Adrenal gland (tissue), 12 donors: ENCODE results near the gene SCN10A. TPM values are rescaled to one million over a fixed set of nuclear protein-coding genes. Genes with fewer than 3 reads are reported as not detected.

ENCODE experiments used
- DNase-seq, 7 donors: peaks; one replicate each; pipeline ENCODE4 v3.0.0-alpha.2; 2019 to 2020
- H3K27ac ChIP-seq, 5 donors: fragments of 200-600 bp; sonication (generic) in 4 of 5; 1 replicate in 3 of 5; 2 replicates in 2 of 5; pipeline versions ENCODE4 v1.5.1 to v1.8.0; 2016 to 2020; ENCODE audit warnings: mild to moderate bottlenecking in 1 of 5
- H3K27me3 ChIP-seq: fragments of 200-600 bp; 2 replicates; pipeline ENCODE4 v1.8.0; 2021
- H3K36me3 ChIP-seq, 2 donors: fragments of 200-600 bp; replicated peaks in 1 of 2; 1 replicate in 1 of 2; 2 replicates in 1 of 2; pipeline versions ENCODE4 v1.5.1 to v1.8.0; 2018 to 2022
- H3K4me1 ChIP-seq, 2 donors: fragments of 200-600 bp; replicated peaks in 1 of 2; 1 replicate in 1 of 2; 2 replicates in 1 of 2; pipeline versions ENCODE4 v1.5.1 to v1.8.0; 2018 to 2021
- H3K4me3 ChIP-seq, 4 donors: fragments of 200-600 bp; sonication (generic) in 3 of 4; one replicate each; pipeline ENCODE4 v1.5.1; 2016 to 2018
- H3K9me3 ChIP-seq, 3 donors: fragments of 200-600 bp; sonication (generic) in 1 of 3; replicated peaks in 1 of 3; 1 replicate in 2 of 3; 2 replicates in 1 of 3; pipeline versions ENCODE4 v1.5.1 to v1.8.0; 2016 to 2021
- CTCF ChIP-seq, 6 experiments: fragments of 450-650 bp in 4 of 6; fragments of 200-600 bp in 2 of 6; sonication (generic) in 1 of 6; IDR thresholded peaks; 1 replicate in 5 of 6; 2 replicates in 1 of 6; pipeline versions ENCODE4 v1.5.1 to v1.8.0; 2016 to 2021; ENCODE audit warnings: antibody characterized with exemption in 6 of 6, mild to moderate bottlenecking in 2 of 6, moderate library complexity in 1 of 6
- POLR2A ChIP-seq, 2 donors: fragments of 450-650 bp; IDR thresholded peaks; one replicate each; pipeline ENCODE4 v1.6.1; 2017; ENCODE audit warnings: antibody characterized with exemption in 2 of 2, mild to moderate bottlenecking in 2 of 2, moderate library complexity in 1 of 2
- WGBS, 4 donors: extraction: QIAGEN DNeasy Blood & Tissue Kit in 2 of 4; methylation state at CpG; one replicate each; pipeline versions ENCODE4 v1.1.5 to v1.1.7; 2013 to 2017; 5-methylcytosine and 5-hydroxymethylcytosine counted together
- intact Hi-C, 2 donors: fragments of 100-400 bp; cut with DNase I; formaldehyde crosslinking; loops; one replicate each; pipeline versions ENCODE4 v1.14.1 to v1.15.0; 2022 to 2023
- polyA plus RNA-seq, 3 donors: library from polyadenylated mRNA; stranded (reverse); fragments of 200-250 nt in 2 of 3; fragments of 350-450 nt in 1 of 3; fragmentation: Illumina TruSeq in 1 of 3; extraction: RNeasy Lipid Tissue Mini Kit (QIAGEN cat#74804) in 1 of 3; gene quantifications; one replicate each; pipeline ENCODE4 v1.2.3, GENCODE V29; 2013 to 2014
- total RNA-seq, 9 donors: library from RNA; depleted of rRNA in 4 of 9; stranded (reverse); fragments of >200 nt in 4 of 9; fragments of 120-200 nt in 1 of 9; fragmentation: NEBNext Ultra II Directional in 1 of 9; extraction: Animal tissue kit (Norgen Biotek cat#: 25700) in 1 of 9; gene quantifications; one replicate each; pipeline versions ENCODE4 v1.1.0 to v1.2.4, GENCODE V29; 2013 to 2023
- donor health status: healthy with polysubstance abuse.
- donor health status: Bipolar disorder and iron deficiency.
- donor health status: DM: yes; HTN: yes; CAD: no.
- donor health status: DM: no; HTN: no; CAD: no.
- donor health status: DM: no; HTN: no; CAD: no.
- donor health status: DM: yes; HTN: yes; CAD: no.

Gene SCN10A
- total and polyA plus RNA-seq, 12 donors = not detected

- Histone ChIP-seq H3K4me3 (no peak overlapping the region), H3K9me3 (peaks cover 0 to under 1% (median 0%) of the 10 kb centered on the region in 3 donors), H3K36me3 (no peaks in the 10 kb centered on the region), H3K27ac (no peak overlapping the region), H3K4me1 (no peaks in the 10 kb centered on the region), H3K27me3 (peaks cover 7% of the 10 kb centered on the region)
- WGBS, 4 donors = 53 to 61% (median 58%) methylated on average over 5 of the region's 5 CpGs
- no peak for TF ChIP-seq CTCF (IDR thresholded peaks at IDR 0.05)
- TF ChIP-seq POLR2A (IDR thresholded peaks at IDR 0.05) = no peak
- DNase-seq = no peak
- intact Hi-C loops = loop anchor here in 1 of 2 donors (10.0 kb wide), 1 partner anchor 133 kb away; no protein-coding TSS in a partner anchor
Measured at GRCh38 chr3:38657369-38657768, 158.6 kb downstream of the SCN10A start.

GRCh38 chr3:38655708-38656300 lies 160.2 kb downstream of the SCN10A start:
- DNase-seq = peak in 2 of 7 donors; percentile 15 to 31
- intact Hi-C loops = loop anchor here in 1 of 2 donors (10.0 kb wide), 1 partner anchor 131 kb away; no protein-coding TSS in a partner anchor

GRCh38 chr3:38653685-38654537 lies 162.1 kb downstream of the SCN10A start:
- Histone ChIP-seq H3K27ac (no peak overlapping the region), H3K4me1 (peaks cover 4 to 8% of the 10 kb centered on the region in 2 donors), H3K36me3 (no peaks in the 10 kb centered on the region), H3K4me3 (no peak overlapping the region), H3K9me3 (no peaks in the 10 kb centered on the region), H3K27me3 (peaks cover 15% of the 10 kb centered on the region)
- TF ChIP-seq CTCF (IDR thresholded peaks at IDR 0.05) (no peak), POLR2A (IDR thresholded peaks at IDR 0.05) (no peak)
- intact Hi-C loops = loop anchor here (5.0 to 10.0 kb wide), 2 partner anchors 127 to 129 kb away; no protein-coding TSS in a partner anchor
- DNase-seq = no peak
- WGBS, 4 donors = 75 to 90% (median 77%) methylated on average over 6 to 7 of the region's 7 CpGs

More at GRCh38 chr3:38655708-38656300, 160.2 kb downstream of the SCN10A start:
- no peaks in the 10 kb centered on the region for H3K4me1 ChIP-seq
- no peak overlapping the region for H3K27ac ChIP-seq
- no peak overlapping the region for H3K4me3 ChIP-seq
- peaks cover 11% of the 10 kb centered on the region for H3K27me3 ChIP-seq
- TF ChIP-seq CTCF (IDR thresholded peaks at IDR 0.05) (peak; percentile 29 to 56 (median 44)), POLR2A (IDR thresholded peaks at IDR 0.05) (no peak)
- H3K9me3 ChIP-seq = no peaks in the 10 kb centered on the region
- 7 to 19% (median 9%) methylated on average over 5 to 7 of the region's 7 CpGs for WGBS, 4 donors
- no peaks in the 10 kb centered on the region for H3K36me3 ChIP-seq

GRCh38 chr3:38652934-38653333 lies 163.1 kb downstream of the SCN10A start:
- TF ChIP-seq POLR2A (IDR thresholded peaks at IDR 0.05) = no peak

More at GRCh38 chr3:38652934-38653333, 163.1 kb downstream of the SCN10A start:
- 81 to 96% (median 91%) methylated on average over 1 of the region's 1 CpG for WGBS, 4 donors
- no peaks in the 10 kb centered on the region for H3K36me3 ChIP-seq
- H3K9me3 ChIP-seq = no peaks in the 10 kb centered on the region
- no peak overlapping the region for H3K27ac ChIP-seq
- peaks cover 25% of the 10 kb centered on the region for H3K27me3 ChIP-seq
- DNase-seq = no peak
- intact Hi-C loops = loop anchor here (5.0 to 10.0 kb wide), 2 partner anchors 126 to 128 kb away; no protein-coding TSS in a partner anchor
- H3K4me1 ChIP-seq = peaks cover 6 to 10% of the 10 kb centered on the region in 2 donors
- H3K4me3 ChIP-seq = no peak overlapping the region
